ENCODE measurements around the gene LRP11. TPM values are rescaled to one million over a fixed set of nuclear protein-coding genes. Genes with fewer than 3 reads are reported as not detected.
A peak's percentile ranks its signal among the peaks of the same experiment; 100 is the strongest.

Gene LRP11
- total and polyA plus RNA-seq, 7 donors, result 1.6 to 29.6 (median 7.9) TPM

DNA sequence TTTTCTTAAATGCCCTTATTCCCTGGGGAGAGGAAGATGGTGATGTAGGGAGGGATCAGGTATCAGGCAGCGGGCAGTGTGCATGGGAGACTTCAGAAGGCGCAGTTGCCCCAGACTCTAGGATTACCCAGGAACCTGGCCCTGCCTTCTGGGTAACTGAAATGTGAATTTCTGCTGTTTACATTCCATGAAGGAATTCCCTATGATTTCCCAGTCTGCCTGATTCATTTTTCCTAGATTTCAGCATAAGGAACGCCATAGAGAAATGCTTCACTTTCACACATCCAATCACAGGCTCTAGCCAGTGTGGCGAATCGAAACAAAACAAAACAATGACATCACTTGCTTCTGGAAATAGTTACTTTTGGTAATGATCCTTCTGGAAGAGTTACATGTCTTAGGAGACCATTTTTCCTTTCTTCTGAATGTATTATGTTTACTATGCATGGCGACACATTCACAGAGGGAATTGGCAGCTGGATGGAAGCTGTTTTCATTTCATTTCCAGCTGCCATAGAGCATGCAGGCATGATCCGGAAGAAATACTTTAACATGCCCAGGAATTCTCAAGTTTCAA, 33.3 kb downstream of the LRP11 start:
- 42 to 65% (median 47%) methylated on average over 7 of the region's 7 CpGs for whole genome bisulfite sequencing, 3 donors
- TF ChIP-seq, protein P1, sequence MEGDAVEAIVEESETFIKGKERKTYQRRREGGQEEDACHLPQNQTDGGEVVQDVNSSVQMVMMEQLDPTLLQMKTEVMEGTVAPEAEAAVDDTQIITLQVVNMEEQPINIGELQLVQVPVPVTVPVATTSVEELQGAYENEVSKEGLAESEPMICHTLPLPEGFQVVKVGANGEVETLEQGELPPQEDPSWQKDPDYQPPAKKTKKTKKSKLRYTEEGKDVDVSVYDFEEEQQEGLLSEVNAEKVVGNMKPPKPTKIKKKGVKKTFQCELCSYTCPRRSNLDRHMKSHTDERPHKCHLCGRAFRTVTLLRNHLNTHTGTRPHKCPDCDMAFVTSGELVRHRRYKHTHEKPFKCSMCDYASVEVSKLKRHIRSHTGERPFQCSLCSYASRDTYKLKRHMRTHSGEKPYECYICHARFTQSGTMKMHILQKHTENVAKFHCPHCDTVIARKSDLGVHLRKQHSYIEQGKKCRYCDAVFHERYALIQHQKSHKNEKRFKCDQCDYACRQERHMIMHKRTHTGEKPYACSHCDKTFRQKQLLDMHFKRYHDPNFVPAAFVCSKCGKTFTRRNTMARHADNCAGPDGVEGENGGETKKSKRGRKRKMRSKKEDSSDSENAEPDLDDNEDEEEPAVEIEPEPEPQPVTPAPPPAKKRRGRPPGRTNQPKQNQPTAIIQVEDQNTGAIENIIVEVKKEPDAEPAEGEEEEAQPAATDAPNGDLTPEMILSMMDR (IDR thresholded peaks at IDR 0.05), result no peak
- H3K9me3 ChIP-seq, result no peaks in the 10 kb centered on the region
- peaks cover 0 to 49% of the 10 kb centered on the region in 2 donors for H3K36me3 ChIP-seq (ENCODE audit: insufficient read depth in 1 of 2, low read depth in 1 of 2)
- intact Hi-C loops (cut with DNase I), result loop anchor here (5.0 kb wide), 2 partner anchors 36 to 186 kb away; no protein-coding TSS in a partner anchor
- no peaks in the 10 kb centered on the region for H3K4me1 ChIP-seq
- no peak for DNase-seq
- no peak overlapping the region for H3K27ac ChIP-seq
- no peak overlapping the region for H3K4me3 ChIP-seq
- no peaks in the 10 kb centered on the region for H3K27me3 ChIP-seq (ENCODE audit: insufficient read depth in 3 of 3, low read length in 2 of 3)
- peak in 1 of 4 donors; percentile 45 for ATAC-seq

DNA sequence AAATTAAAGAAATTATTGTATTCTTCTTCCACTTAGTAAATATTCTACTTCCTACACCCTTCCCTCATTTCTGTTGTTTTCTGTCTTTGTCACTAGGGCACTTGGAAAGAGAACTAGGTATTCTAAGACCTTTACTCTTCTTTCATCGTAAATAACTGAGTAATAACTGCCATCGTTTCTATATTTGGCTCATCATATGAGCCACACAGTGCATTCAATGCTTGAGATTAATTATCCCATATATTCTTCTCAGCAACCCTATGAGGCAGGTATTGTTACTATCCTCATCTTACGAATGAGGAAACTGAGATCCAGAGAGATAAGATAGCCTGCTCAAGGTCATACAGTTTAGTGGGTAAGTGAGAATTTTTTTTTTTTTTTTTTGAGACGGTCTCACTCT, 38.9 kb downstream of the LRP11 start:
- Histone ChIP-seq H3K36me3 (ENCODE audit: insufficient read depth in 1 of 2, low read depth in 1 of 2) (peaks cover 0 to 29% of the 10 kb centered on the region in 2 donors), H3K9me3 (no peaks in the 10 kb centered on the region), H3K4me1 (peaks cover 11% of the 10 kb centered on the region), H3K27me3 (ENCODE audit: insufficient read depth in 3 of 3, low read length in 2 of 3) (no peaks in the 10 kb centered on the region), H3K4me3 (no peak overlapping the region), H3K27ac (peak overlapping the region; percentile 34)
- WGBS, 3 donors, result 33 to 57% (median 33%) methylated on average over 4 of the region's 4 CpGs
- intact Hi-C loops (cut with DNase I), result no loop called here
- ATAC-seq (peak in 2 of 4 donors; percentile 49 to 50), DNase-seq (no peak)
- TF ChIP-seq, protein P1 (IDR thresholded peaks at IDR 0.05), result no peak

DNA sequence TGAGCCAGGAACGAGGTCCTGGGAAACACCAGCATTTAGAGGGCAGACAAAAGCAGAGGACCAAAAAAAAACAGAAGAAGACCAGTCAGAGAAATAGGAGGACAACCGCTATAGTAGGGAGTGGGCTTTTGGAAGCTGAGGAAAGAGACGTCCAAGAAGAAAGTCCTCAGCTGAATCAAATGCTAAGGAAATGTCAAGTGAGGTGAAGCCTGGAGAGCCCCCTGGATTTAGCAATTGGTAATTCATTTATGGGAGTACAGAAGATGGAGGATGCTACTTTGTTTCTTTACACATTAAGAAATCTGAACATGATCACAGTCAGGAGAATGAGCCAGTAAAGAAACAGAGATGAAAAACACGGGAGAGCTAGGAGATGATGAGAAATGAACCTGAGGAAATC, 41.1 kb downstream of the LRP11 start:
- TF ChIP-seq, protein P1 (IDR thresholded peaks at IDR 0.05), result no peak
- H3K4me1 ChIP-seq, result peaks cover 11% of the 10 kb centered on the region
- no peak overlapping the region for H3K27ac ChIP-seq
- no peaks in the 10 kb centered on the region for H3K9me3 ChIP-seq
- intact Hi-C loops (cut with DNase I), result no loop called here
- peaks cover 0 to 21% of the 10 kb centered on the region in 2 donors for H3K36me3 ChIP-seq (ENCODE audit: insufficient read depth in 1 of 2, low read depth in 1 of 2)
- H3K4me3 ChIP-seq, result no peak overlapping the region
- WGBS, 3 donors, result 80 to 85% (median 84%) methylated on average over 4 of the region's 4 CpGs
- H3K27me3 ChIP-seq (ENCODE audit: insufficient read depth in 3 of 3, low read length in 2 of 3), result no peaks in the 10 kb centered on the region
- ATAC-seq, result no peak
- no peak for DNase-seq

DNA sequence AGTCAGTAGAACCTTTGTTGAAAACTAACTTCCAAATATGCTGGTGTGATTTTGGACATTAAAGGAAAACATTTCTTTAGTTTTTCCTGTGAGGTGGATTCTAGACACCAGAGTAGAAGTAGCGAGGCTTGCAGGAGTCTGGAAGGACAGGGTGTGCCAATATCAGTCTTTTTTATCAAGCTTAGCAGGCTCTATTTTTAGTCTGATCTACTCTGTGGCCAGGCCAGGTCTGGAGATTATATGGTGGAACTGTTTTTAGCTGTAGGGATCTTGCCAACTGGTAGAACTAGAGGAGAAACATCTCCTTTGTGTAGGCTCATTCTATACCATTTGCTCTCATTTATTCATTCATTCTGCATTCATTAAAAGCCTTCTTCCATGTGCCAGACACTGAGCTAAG, 42.7 kb downstream of the LRP11 start:
- H3K9me3 ChIP-seq, result no peaks in the 10 kb centered on the region
- H3K36me3 ChIP-seq (ENCODE audit: insufficient read depth in 1 of 2, low read depth in 1 of 2), result peaks cover 0 to 18% of the 10 kb centered on the region in 2 donors
- intact Hi-C loops (cut with DNase I), result no loop called here

More for the DNA sequence above, 42.7 kb downstream of the LRP11 start:
- ATAC-seq, result peak; percentile 61 to 92 (median 86)
- TF ChIP-seq, protein P1 (IDR thresholded peaks at IDR 0.05), result no peak
- peaks cover 11% of the 10 kb centered on the region for H3K4me1 ChIP-seq
- no peak for DNase-seq
- no peaks in the 10 kb centered on the region for H3K27me3 ChIP-seq (ENCODE audit: insufficient read depth in 3 of 3, low read length in 2 of 3)
- WGBS, 3 donors, result 32 to 43% (median 38%) methylated on average over 1 of the region's 1 CpG
- H3K4me3 ChIP-seq, result no peak overlapping the region
- H3K27ac ChIP-seq, result peak overlapping the region; percentile 30

All from psoas muscle (tissue), 8 donors.